Muscle of leg (tissue), 16 donors: ENCODE measurements around the gene CWF19L1. TPM values are rescaled to one million over a fixed set of nuclear protein-coding genes. Genes with fewer than 3 reads are reported as not detected.
"Not testable (repeated sequence)": the region's sequence is repeated elsewhere in the genome, so short reads cannot be mapped to it uniquely, and the experiment has no call there.

Experiments used
- DNase-seq: peaks from one replicate; pipeline ENCODE4 v3.0.0; 2013
- H3K27ac ChIP-seq: one replicate; pipeline ENCODE4 v1.5.1; 2013; ENCODE audit warnings: mild to moderate bottlenecking, low read length, control low read depth
- H3K27me3 ChIP-seq: one replicate; pipeline ENCODE4 v1.6.1; 2013; ENCODE audit warnings: low read length; ENCODE audit not compliant: control insufficient read depth, insufficient read depth
- H3K36me3 ChIP-seq: one replicate; pipeline ENCODE4 v1.6.1; 2013; ENCODE audit warnings: low read length; ENCODE audit not compliant: control insufficient read depth, insufficient read depth
- H3K4me1 ChIP-seq: one replicate; pipeline ENCODE4 v1.6.1; 2013; ENCODE audit warnings: low read length; ENCODE audit not compliant: control insufficient read depth, insufficient read depth
- H3K4me3 ChIP-seq: one replicate; pipeline ENCODE4 v1.5.1; 2013; ENCODE audit warnings: low read length, control low read depth
- H3K9me3 ChIP-seq: replicated peaks from 2 replicates; pipeline ENCODE4 v1.6.1; 2013; ENCODE audit warnings: low read depth, low read length; ENCODE audit not compliant: control insufficient read depth
- WGBS: methylation state at CpG from one replicate; pipeline ENCODE4 v1.1.5; 2013; ENCODE audit warnings: missing lambda C conversion rate; ENCODE audit not compliant: insufficient coverage; 5-methylcytosine and 5-hydroxymethylcytosine counted together
- long read RNA-seq, 11 donors: transcript quantifications; one replicate each; lab custom pipeline, GENCODE V29; 2026
- polyA plus RNA-seq, 8 donors: library from polyadenylated mRNA; unstranded; fragments of 120-200 nt; gene quantifications; one replicate each; pipeline versions ENCODE4 v1.2.1 to v1.2.3, GENCODE V29; 2013; ENCODE audit warnings: inconsistent platforms in 1 of 8, low replicate concordance in 1 of 8; ENCODE audit not compliant: insufficient read length in 8 of 8, insufficient read depth in 1 of 8
- total RNA-seq: library from RNA; stranded (reverse); fragments of 120-200 nt; gene quantifications from one replicate; pipeline ENCODE4 v1.2.4, GENCODE V29; 2013

Gene CWF19L1
- total RNA-seq (23.9 TPM), polyA plus RNA-seq (10 to 100 TPM; 16.7 to 25.9 (median 20.4) TPM)
- long read RNA-seq, donor 1: 0 reads
- long read RNA-seq, donor 2: 0 reads
- long read RNA-seq, donor 3, partial matches to known transcripts: 0 of 2 reads
- long read RNA-seq, donor 3, other reads (novel, unspliced or antisense): 0 of 2 reads
- long read RNA-seq, donor 4, partial matches to known transcripts: 0 of 1 reads
- long read RNA-seq, donor 4, other reads (novel, unspliced or antisense): 0 of 1 reads
- long read RNA-seq, donor 5: 0 reads
- long read RNA-seq, donor 6: 0 reads
- long read RNA-seq, donor 7, partial matches to known transcripts: 0 of 3 reads
- long read RNA-seq, donor 7, other reads (novel, unspliced or antisense): 0 of 3 reads
- long read RNA-seq, donor 8, partial matches to known transcripts: 0 of 2 reads
- long read RNA-seq, donor 8, other reads (novel, unspliced or antisense): 0 of 2 reads
- long read RNA-seq, donor 9, partial matches to known transcripts: 0 of 1 reads
- long read RNA-seq, donor 9, other reads (novel, unspliced or antisense): 0 of 1 reads
- long read RNA-seq, donor 10, partial matches to known transcripts: 0 of 2 reads
- long read RNA-seq, donor 10, other reads (novel, unspliced or antisense): 0 of 2 reads
- long read RNA-seq, donor 11: 0 reads

- WGBS: under 1% methylated on average over 23 of the region's 49 CpGs
- H3K4me3 ChIP-seq: peak within 1 kb of the TSS; percentile 100
Observed at GRCh38 chr10:100267239-100268104, at the start of gene CWF19L1. TSS of gene CWF19L1 (minus strand) at chr10:100267638. CDS start at chr10:100267593, 45 bp downstream.

GRCh38 chr10:100315615-100316014, 48.2 kb upstream of the CWF19L1 start:
- H3K27me3 ChIP-seq: peaks cover 6% of the 10 kb centered on the region
- no peaks in the 10 kb centered on the region for H3K36me3 ChIP-seq
- whole genome bisulfite sequencing: 71% methylated on average over 3 of the region's 4 CpGs
- no peaks in the 10 kb centered on the region for H3K4me1 ChIP-seq
- H3K9me3 ChIP-seq: no peaks in the 10 kb centered on the region
- no peak for DNase-seq
- H3K27ac ChIP-seq: no peak overlapping the region
- H3K4me3 ChIP-seq: no peak overlapping the region

More at GRCh38 chr10:100267239-100268104, at the start of gene CWF19L1:
- no peaks in the 10 kb centered on the region for H3K27me3 ChIP-seq
- H3K9me3 ChIP-seq: no peaks in the 10 kb centered on the region
- peak within 1 kb of the TSS; percentile 92 for H3K27ac ChIP-seq
- H3K4me1 ChIP-seq: peaks cover 7% of the 10 kb centered on the region
- H3K36me3 ChIP-seq: peaks cover 3% of the 10 kb centered on the region
- peak; percentile 95 for DNase-seq

GRCh38 chr10:100311298-100311697, 43.9 kb upstream of the CWF19L1 start:
- Histone ChIP-seq H3K36me3 (no peaks in the 10 kb centered on the region), H3K4me3 (no peak overlapping the region), H3K9me3 (no peaks in the 10 kb centered on the region), H3K27ac (no peak overlapping the region), H3K4me1 (no peaks in the 10 kb centered on the region), H3K27me3 (peaks cover 10% of the 10 kb centered on the region)
- WGBS: no CpG with 5 or more reads among the region's 4 CpGs
- no peak for DNase-seq

- Histone ChIP-seq H3K27ac (no peak overlapping the region), H3K36me3 (no peaks in the 10 kb centered on the region), H3K27me3 (peaks cover 10% of the 10 kb centered on the region), H3K4me3 (no peak overlapping the region), H3K9me3 (no peaks in the 10 kb centered on the region), H3K4me1 (no peaks in the 10 kb centered on the region)
- DNase-seq: no peak
- no CpG with 5 or more reads among the region's 3 CpGs for WGBS
Observed at GRCh38 chr10:100307684-100308083, 40.2 kb upstream of the CWF19L1 start.

GRCh38 chr10:100306861-100307260, 39.4 kb upstream of the CWF19L1 start:
- Histone ChIP-seq H3K36me3 (no peaks in the 10 kb centered on the region), H3K4me1 (no peaks in the 10 kb centered on the region), H3K27ac (no peak overlapping the region), H3K27me3 (peaks cover 10% of the 10 kb centered on the region), H3K9me3 (no peaks in the 10 kb centered on the region), H3K4me3 (no peak overlapping the region)
- DNase-seq: no peak
- 100% methylated on average over 1 of the region's 5 CpGs for WGBS

GRCh38 chr10:100304414-100304813, 37.0 kb upstream of the CWF19L1 start:
- DNase-seq: no peak
- Histone ChIP-seq H3K9me3 (no peaks in the 10 kb centered on the region), H3K36me3 (no peaks in the 10 kb centered on the region), H3K27me3 (peaks cover 10% of the 10 kb centered on the region), H3K4me1 (no peaks in the 10 kb centered on the region), H3K27ac (no peak overlapping the region), H3K4me3 (no peak overlapping the region)
- 92% methylated on average over 2 of the region's 3 CpGs for WGBS

GRCh38 chr10:100303724-100304319, 36.4 kb upstream of the CWF19L1 start:
- Histone ChIP-seq H3K4me1 (no peaks in the 10 kb centered on the region), H3K9me3 (no peaks in the 10 kb centered on the region), H3K4me3 (no peak overlapping the region), H3K27ac (no peak overlapping the region), H3K27me3 (peaks cover 10% of the 10 kb centered on the region), H3K36me3 (no peaks in the 10 kb centered on the region)
- peak; percentile 21 for DNase-seq
- WGBS: 54% methylated on average over 2 of the region's 7 CpGs

GRCh38 chr10:100301123-100301522, 33.7 kb upstream of the CWF19L1 start:
- 83% methylated on average over 1 of the region's 5 CpGs for WGBS
- not testable (repeated sequence) for H3K27ac ChIP-seq, H3K36me3 ChIP-seq, DNase-seq, H3K4me1 ChIP-seq, H3K9me3 ChIP-seq, H3K4me3 ChIP-seq, H3K27me3 ChIP-seq

- Histone ChIP-seq H3K4me1 (no peaks in the 10 kb centered on the region), H3K9me3 (no peaks in the 10 kb centered on the region), H3K36me3 (no peaks in the 10 kb centered on the region), H3K27me3 (peaks cover 26% of the 10 kb centered on the region), H3K4me3 (no peak overlapping the region), H3K27ac (no peak overlapping the region)
- WGBS: 91% methylated on average over 6 of the region's 9 CpGs
- no peak for DNase-seq
Observed at GRCh38 chr10:100297242-100297641, 29.8 kb upstream of the CWF19L1 start.
